ENCODE results near the gene DIAPH3. TPM values are rescaled to one million over a fixed set of nuclear protein-coding genes. Genes with fewer than 3 reads are reported as not detected.
"Not testable (repeated sequence)": the region's sequence is repeated elsewhere in the genome, so short reads cannot be mapped to it uniquely, and the experiment has no call there.

The DIAPH3 gene, protein sequence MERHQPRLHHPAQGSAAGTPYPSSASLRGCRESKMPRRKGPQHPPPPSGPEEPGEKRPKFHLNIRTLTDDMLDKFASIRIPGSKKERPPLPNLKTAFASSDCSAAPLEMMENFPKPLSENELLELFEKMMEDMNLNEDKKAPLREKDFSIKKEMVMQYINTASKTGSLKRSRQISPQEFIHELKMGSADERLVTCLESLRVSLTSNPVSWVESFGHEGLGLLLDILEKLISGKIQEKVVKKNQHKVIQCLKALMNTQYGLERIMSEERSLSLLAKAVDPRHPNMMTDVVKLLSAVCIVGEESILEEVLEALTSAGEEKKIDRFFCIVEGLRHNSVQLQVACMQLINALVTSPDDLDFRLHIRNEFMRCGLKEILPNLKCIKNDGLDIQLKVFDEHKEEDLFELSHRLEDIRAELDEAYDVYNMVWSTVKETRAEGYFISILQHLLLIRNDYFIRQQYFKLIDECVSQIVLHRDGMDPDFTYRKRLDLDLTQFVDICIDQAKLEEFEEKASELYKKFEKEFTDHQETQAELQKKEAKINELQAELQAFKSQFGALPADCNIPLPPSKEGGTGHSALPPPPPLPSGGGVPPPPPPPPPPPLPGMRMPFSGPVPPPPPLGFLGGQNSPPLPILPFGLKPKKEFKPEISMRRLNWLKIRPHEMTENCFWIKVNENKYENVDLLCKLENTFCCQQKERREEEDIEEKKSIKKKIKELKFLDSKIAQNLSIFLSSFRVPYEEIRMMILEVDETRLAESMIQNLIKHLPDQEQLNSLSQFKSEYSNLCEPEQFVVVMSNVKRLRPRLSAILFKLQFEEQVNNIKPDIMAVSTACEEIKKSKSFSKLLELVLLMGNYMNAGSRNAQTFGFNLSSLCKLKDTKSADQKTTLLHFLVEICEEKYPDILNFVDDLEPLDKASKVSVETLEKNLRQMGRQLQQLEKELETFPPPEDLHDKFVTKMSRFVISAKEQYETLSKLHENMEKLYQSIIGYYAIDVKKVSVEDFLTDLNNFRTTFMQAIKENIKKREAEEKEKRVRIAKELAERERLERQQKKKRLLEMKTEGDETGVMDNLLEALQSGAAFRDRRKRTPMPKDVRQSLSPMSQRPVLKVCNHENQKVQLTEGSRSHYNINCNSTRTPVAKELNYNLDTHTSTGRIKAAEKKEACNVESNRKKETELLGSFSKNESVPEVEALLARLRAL
- total RNA-seq = 10 to 100 TPM; 22.5 to 24.1 TPM

DNA sequence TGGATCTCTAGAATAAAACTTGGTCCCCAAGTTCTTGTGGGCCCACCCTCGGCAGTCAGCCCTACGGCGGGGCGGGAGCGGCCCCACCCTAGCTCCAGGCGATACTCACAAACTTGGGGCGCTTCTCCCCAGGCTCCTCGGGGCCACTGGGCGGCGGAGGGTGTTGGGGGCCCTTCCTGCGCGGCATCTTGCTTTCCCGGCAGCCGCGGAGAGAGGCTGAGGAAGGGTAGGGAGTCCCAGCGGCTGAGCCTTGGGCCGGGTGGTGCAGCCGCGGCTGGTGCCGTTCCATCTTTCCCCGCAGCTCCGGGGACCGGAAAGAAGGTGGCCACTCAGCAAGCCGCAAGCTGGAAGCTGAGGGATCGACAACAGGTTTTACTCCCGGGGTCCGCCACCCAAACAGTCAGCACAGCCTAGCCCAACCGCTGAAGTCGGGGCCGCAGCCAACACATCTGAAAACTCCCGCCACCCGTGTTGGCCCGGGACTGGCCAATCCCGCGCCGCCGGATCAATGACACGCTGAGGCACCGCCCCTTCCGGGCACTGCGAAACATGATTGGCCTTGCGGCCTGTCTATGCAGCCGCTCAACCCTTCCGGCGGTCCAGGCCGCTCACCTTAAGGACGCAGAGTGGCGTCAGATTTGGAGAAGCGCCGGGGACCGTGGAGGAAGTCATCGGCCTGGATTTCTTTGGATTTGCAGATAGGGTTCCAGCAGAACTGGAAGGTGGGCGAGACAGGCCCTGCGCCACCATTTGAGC lies at the start of gene DIAPH3:
TSS of gene DIAPH3 (minus strand) at position 451 of the 756 bp plus-strand sequence. CDS start at position 289, 162 bp downstream.
- POLR2A ChIA-PET = no interaction called here

DNA sequence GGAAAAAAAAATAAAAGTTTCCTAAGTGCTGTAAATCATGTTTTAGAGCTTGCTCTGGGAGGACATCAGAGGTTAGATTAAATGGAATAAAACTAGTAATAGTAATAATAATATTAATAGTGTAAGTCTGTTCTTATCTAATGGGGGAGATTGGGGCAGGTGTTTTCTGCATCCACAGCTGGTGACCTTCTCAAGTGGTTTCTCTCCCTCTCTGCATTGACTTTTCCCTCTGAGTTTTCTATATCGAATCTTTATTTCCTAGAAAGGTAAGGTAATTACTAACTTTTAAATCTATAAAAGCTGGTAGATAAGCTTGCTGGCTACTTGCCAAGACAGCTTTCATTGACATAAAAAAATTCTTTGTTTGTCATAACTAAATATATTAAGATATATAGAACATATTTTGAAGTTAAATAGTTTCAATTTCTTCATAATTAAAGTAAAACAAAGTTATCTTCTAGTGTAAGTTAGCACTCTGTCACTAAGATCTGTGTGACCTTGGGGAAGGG lies 49.6 kb upstream of the DIAPH3 start:
- H3K27ac Mint-ChIP-seq = no peak overlapping the region
- H3K27me3 Mint-ChIP-seq = peaks cover 6% of the 10 kb centered on the region
- ChIA-PET CTCF (no interaction called here), POLR2A (no interaction called here)
- H3K4me1 Mint-ChIP-seq = no peaks in the 10 kb centered on the region
- H3K9me3 Mint-ChIP-seq = no peaks in the 10 kb centered on the region
- no peak for DNase-seq
- no peak overlapping the region for H3K4me3 Mint-ChIP-seq
- H3K36me3 Mint-ChIP-seq (ENCODE audit: low read depth) = no peaks in the 10 kb centered on the region

More for the DNA sequence above, at the start of gene DIAPH3:
- Mint-ChIP-seq H3K27me3 (no peaks in the 10 kb centered on the region), H3K4me3 (peak within 1 kb of the TSS; percentile 88), H3K9me3 (no peaks in the 10 kb centered on the region), H3K27ac (peak within 1 kb of the TSS; percentile 96), H3K4me1 (peaks cover 37% of the 10 kb centered on the region), H3K36me3 (ENCODE audit: low read depth) (peaks cover 20% of the 10 kb centered on the region)
- peak; percentile 96 for DNase-seq
- CTCF ChIA-PET = interaction anchor here (1.0 kb wide), 1 partner anchor 19 kb away, joined by 3 read pairs; no protein-coding TSS in a partner anchor

DNA sequence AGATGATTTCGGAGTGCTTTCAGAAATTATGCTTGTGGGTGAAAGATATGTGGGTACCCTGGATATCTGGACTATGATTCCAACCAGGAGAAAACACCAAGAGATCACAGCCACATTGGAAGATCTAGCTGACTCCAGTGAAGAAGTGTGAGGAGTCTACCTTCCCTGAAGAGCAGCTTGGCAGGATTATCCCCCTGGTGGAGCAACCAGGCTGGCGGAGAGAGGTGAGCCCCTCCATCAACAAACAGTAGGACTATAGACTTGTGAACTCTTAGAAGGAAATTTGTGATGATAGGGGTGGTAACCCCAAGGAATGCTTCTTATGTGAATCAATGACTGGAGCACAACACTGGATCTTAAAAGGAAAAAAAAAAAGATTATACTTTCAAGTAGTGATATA lies 47.8 kb upstream of the DIAPH3 start:
- H3K9me3 Mint-ChIP-seq = no peaks in the 10 kb centered on the region
- no peak for DNase-seq
- H3K4me3 Mint-ChIP-seq = no peak overlapping the region
- CTCF ChIA-PET = no interaction called here
- H3K27me3 Mint-ChIP-seq = peaks cover 6% of the 10 kb centered on the region
- H3K36me3 Mint-ChIP-seq (ENCODE audit: low read depth) = no peaks in the 10 kb centered on the region
- H3K27ac Mint-ChIP-seq = no peak overlapping the region
- H3K4me1 Mint-ChIP-seq = no peaks in the 10 kb centered on the region
- POLR2A ChIA-PET = no interaction called here

DNA sequence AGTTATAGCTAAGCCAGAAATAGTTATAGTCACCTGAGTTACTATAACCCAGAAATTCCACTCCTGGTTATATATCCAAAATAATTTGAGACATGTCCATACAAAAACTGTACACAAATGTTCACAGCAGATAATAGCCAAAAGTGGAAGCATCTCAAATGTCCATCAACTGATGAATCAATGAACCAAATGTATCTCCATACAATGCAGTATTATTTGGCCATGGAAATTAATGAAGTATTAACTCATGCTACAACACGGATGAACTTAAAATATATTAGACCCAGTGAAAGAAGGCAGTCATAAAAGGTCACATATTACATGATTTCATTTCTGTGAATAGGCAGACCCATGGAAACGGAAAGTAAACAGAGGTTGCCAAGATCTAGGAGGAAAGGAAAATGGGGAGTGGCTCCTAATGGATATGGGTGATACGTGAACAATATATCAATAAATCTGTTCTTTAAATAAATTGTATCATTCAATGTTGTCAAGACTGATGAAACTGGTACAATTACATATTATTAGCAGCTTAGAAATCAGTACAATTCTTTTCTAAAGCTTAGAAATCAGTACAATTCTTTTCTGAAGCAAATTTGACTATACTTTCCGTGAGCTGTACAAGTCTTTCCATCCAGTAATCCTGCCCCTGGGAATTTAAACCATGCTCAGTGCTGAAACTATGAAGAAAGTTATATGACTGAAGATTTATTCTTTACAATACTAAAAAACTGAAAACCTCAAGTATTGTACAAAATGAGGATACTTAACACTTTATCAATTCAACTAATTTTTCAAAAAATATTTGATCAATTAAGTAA lies 47.0 kb upstream of the DIAPH3 start:
- peaks cover 10% of the 10 kb centered on the region for H3K27me3 Mint-ChIP-seq
- H3K36me3 Mint-ChIP-seq (ENCODE audit: low read depth) = no peaks in the 10 kb centered on the region

DNA sequence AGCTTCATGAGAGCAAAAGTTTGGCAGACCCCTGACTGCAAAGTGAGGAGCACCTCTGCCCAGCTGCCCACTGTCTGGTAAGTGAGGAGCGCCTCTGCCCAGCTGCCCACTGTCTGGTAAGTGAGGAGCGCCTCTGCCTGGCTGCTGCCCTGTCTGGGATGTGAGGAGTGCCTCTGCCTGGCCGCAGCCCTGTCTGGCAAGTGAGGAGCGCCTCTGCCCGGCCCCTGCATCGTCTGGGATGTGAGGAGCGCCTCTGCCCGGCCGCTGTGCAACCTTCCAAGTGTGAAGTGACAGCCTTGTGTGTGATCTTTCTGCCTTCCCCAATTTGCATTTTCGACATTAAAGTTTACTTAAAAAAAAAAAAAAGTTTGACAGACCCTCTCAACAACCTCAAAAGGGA lies 41.8 kb upstream of the DIAPH3 start:
- H3K9me3 Mint-ChIP-seq; H3K4me1 Mint-ChIP-seq; POLR2A ChIA-PET; H3K27ac Mint-ChIP-seq; H3K36me3 Mint-ChIP-seq (ENCODE audit: low read depth); H3K4me3 Mint-ChIP-seq; CTCF ChIA-PET; DNase-seq: not testable (repeated sequence)
- H3K27me3 Mint-ChIP-seq = peaks cover 10% of the 10 kb centered on the region

More for the DNA sequence above, 47.0 kb upstream of the DIAPH3 start:
- no peak overlapping the region for H3K4me3 Mint-ChIP-seq
- no peaks in the 10 kb centered on the region for H3K4me1 Mint-ChIP-seq
- ChIA-PET POLR2A (no interaction called here), CTCF (no interaction called here)
- no peak for DNase-seq
- no peaks in the 10 kb centered on the region for H3K9me3 Mint-ChIP-seq
- no peak overlapping the region for H3K27ac Mint-ChIP-seq

DNA sequence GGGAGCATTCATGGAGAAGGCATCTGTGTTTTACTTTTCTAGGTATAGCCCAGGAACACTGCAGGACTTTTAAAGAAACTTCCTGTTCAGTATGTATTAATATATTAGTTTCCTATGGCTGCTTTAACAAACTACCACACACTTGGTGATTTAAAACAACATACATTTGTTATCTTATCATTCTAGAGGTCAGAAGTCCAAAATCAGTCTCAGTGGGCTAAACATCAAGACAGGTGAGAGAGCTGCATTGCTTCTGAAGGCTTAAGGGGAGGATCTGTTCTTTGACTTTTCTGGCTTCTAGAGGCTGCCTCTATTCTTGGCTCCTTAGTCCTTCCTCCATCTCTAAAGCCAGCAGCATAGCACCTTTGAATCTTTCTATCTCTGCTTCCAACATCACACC lies 37.6 kb upstream of the DIAPH3 start:
- no peak for DNase-seq
- Mint-ChIP-seq H3K9me3 (no peaks in the 10 kb centered on the region), H3K36me3 (ENCODE audit: low read depth) (no peaks in the 10 kb centered on the region)

DNA sequence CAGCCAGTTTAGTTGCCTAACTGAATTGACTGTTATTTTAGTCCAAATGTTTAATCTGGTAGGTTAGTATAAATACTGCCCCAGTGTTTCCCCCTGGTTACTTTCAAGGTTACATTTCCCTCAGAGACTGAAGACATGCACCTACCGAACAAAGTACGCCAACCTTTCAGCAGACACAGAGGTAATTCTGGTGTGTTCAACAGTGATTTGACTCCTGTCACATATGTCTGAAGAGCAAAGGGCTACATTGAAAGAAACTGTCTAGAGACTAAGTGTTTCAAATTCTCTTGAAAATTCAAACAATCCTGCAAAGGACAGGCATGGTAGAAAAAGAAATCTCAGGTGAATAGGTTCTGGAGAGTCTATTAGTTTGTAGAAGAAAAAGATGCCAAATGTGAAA lies 32.2 kb upstream of the DIAPH3 start:
- CTCF ChIA-PET; POLR2A ChIA-PET; H3K9me3 Mint-ChIP-seq; H3K4me1 Mint-ChIP-seq; H3K27ac Mint-ChIP-seq; H3K4me3 Mint-ChIP-seq; DNase-seq; H3K36me3 Mint-ChIP-seq (ENCODE audit: low read depth): not testable (repeated sequence)
- peaks cover 15% of the 10 kb centered on the region for H3K27me3 Mint-ChIP-seq

More for the DNA sequence above, 37.6 kb upstream of the DIAPH3 start:
- CTCF ChIA-PET = no interaction called here
- Mint-ChIP-seq H3K27me3 (peaks cover 10% of the 10 kb centered on the region), H3K27ac (no peak overlapping the region), H3K4me3 (no peak overlapping the region), H3K4me1 (no peaks in the 10 kb centered on the region)
- POLR2A ChIA-PET = no interaction called here

DNA sequence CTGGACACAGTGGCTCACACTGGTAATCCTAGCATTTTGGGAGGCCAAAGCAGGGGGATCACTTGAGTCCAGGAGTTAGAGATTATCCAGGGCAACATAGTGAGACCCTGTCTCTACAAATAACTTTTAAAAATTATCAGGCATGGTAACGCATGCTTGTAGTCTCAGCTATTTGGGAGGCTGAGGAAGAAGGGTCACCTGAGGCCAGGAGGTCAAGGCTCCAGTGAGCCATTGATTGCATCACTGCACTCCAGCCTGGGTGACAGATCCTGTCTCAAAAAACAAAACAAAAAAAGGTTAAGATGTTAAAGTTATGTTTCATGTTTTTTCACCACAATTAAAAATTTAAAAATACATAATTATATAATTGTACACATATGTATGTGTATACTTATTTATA lies 19.2 kb upstream of the DIAPH3 start:
- no peak overlapping the region for H3K4me3 Mint-ChIP-seq
- H3K9me3 Mint-ChIP-seq = no peaks in the 10 kb centered on the region
- ChIA-PET CTCF (no interaction called here), POLR2A (no interaction called here)
- H3K36me3 Mint-ChIP-seq (ENCODE audit: low read depth) = no peaks in the 10 kb centered on the region
- no peak overlapping the region for H3K27ac Mint-ChIP-seq
- H3K4me1 Mint-ChIP-seq = no peaks in the 10 kb centered on the region
- H3K27me3 Mint-ChIP-seq = peaks cover 9% of the 10 kb centered on the region
- DNase-seq = no peak

DNA sequence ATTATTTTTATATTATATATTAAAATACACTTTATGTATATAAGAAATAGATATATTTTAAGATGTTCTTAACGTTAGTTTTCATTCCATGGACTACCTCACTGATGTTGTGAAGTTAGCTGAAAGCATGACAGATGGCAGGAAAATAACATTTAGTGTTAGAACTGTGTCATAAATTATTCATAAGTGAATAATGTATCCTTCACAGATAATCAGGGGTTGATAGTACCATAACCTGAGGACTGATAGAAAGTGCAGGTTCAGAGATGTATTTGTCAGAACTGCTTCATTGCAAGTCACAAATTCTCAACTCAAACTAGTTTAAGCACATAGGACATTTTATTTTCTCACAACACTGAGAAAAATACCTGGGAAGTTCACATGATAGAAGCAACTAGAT lies 14.6 kb upstream of the DIAPH3 start:
- H3K9me3 Mint-ChIP-seq = no peaks in the 10 kb centered on the region
- H3K36me3 Mint-ChIP-seq (ENCODE audit: low read depth) = no peaks in the 10 kb centered on the region
- no peak for DNase-seq
- H3K27me3 Mint-ChIP-seq = peaks cover 22% of the 10 kb centered on the region
- no peaks in the 10 kb centered on the region for H3K4me1 Mint-ChIP-seq
- ChIA-PET POLR2A (no interaction called here), CTCF (no interaction called here)
- no peak overlapping the region for H3K4me3 Mint-ChIP-seq
- H3K27ac Mint-ChIP-seq = no peak overlapping the region

DNA sequence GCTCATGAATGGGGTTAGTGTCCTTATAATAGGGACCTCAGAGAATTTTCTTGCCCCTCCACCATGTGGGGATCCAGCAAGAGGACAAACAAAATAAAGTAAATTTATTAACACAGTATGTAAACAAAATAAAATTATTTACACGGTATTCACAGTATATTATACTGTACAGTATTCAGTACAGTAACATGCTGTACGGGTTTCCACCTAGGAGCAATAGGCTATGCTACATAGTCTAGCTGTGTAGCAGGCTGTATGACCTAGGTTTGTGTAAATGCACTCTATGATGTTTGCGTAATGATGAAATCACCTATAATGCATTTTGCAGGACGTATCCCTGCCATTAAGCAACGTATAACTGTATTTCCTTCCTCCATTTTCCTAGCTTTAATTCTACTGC lies 11.8 kb upstream of the DIAPH3 start:
- DNase-seq = no peak
- Mint-ChIP-seq H3K27ac (no peak overlapping the region), H3K4me1 (no peaks in the 10 kb centered on the region), H3K4me3 (no peak overlapping the region), H3K27me3 (peaks cover 22% of the 10 kb centered on the region), H3K36me3 (ENCODE audit: low read depth) (no peaks in the 10 kb centered on the region), H3K9me3 (no peaks in the 10 kb centered on the region)
- ChIA-PET CTCF (no interaction called here), POLR2A (no interaction called here)

DNA sequence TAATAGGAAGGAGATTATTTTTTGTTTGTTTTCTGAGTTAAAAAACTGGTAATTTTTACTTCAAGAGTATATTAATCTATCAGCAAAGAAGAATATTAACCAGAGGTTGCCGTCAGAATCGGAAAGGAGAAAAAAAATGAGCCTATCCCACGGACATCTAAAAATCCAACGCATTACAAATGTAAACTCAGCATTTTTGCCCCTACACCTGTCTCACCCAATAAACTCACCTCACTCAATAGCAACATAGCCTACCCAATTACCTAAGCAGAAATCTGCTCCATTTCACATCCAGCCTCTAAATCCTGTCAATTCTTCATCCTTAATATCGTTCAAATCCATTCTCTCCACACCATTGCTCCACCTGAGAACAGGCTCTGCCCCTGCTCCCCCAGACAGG lies 10.4 kb upstream of the DIAPH3 start:
- Mint-ChIP-seq H3K36me3 (ENCODE audit: low read depth) (no peaks in the 10 kb centered on the region), H3K27me3 (peaks cover 22% of the 10 kb centered on the region), H3K27ac (no peak overlapping the region), H3K4me3 (no peak overlapping the region), H3K4me1 (no peaks in the 10 kb centered on the region), H3K9me3 (no peaks in the 10 kb centered on the region)
- ChIA-PET POLR2A (no interaction called here), CTCF (interaction anchor here (1.3 kb wide), 1 partner anchor 10 kb away, joined by 3 read pairs; no protein-coding TSS in a partner anchor)
- no peak for DNase-seq

DNA sequence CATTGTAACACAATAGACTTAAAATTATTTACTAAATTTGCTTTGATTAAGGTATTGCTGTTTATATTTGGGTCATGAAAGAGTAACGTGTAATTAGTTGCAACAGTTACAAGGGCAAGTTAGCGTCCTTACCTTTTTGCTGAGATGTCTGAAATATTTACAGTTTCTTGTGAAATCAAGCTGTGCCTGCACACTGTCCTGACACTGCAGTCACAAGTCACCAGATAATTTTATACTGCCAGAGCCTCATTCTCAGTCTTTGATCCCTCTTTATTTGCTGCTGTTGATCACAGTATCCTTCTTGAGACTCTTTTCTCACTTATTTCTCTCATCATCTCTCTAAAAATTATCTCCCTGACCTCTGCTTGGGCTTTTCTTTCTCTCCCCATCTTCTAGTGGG lies 8.4 kb upstream of the DIAPH3 start:
- ChIA-PET CTCF (no interaction called here), POLR2A (no interaction called here)
- Mint-ChIP-seq H3K27me3 (peaks cover 22% of the 10 kb centered on the region), H3K9me3 (no peaks in the 10 kb centered on the region), H3K4me1 (no peaks in the 10 kb centered on the region), H3K36me3 (ENCODE audit: low read depth) (no peaks in the 10 kb centered on the region), H3K27ac (no peak overlapping the region), H3K4me3 (no peak overlapping the region)
- DNase-seq = no peak
